Umbilical cord (tissue), 2 donors: ENCODE results near the gene CD6. TPM values are rescaled to one million over a fixed set of nuclear protein-coding genes. Genes with fewer than 3 reads are reported as not detected.

Source experiments
- DNase-seq: peaks from one replicate; pipeline ENCODE4 v3.0.0-alpha.2; 2015; ENCODE audit warnings: low spot score
- total RNA-seq: library from RNA; depleted of rRNA; stranded (reverse); fragments of >200 nt; gene quantifications from one replicate; pipeline ENCODE4 v1.2.3, GENCODE V29; 2014; ENCODE audit warnings: low replicate concordance; ENCODE audit not compliant: insufficient read depth

Gene CD6
- total RNA-seq, 1 donor from 2014 or later, result 0.24 TPM

GRCh38 chr11:61008971-61009370, 37.5 kb downstream of the CD6 start:
- no peak for DNase-seq

- DNase-seq, result no peak
Observed at GRCh38 chr11:61009392-61010275, 38.2 kb downstream of the CD6 start.

GRCh38 chr11:61010466-61011228, 39.2 kb downstream of the CD6 start:
- DNase-seq, result no peak

GRCh38 chr11:61011229-61011870, 39.9 kb downstream of the CD6 start:
- no peak for DNase-seq

GRCh38 chr11:61011950-61012736, 40.7 kb downstream of the CD6 start:
- no peak for DNase-seq

- DNase-seq, result no peak
Observed at GRCh38 chr11:61012737-61013215, 41.3 kb downstream of the CD6 start.

GRCh38 chr11:61018059-61018458, 46.6 kb downstream of the CD6 start:
- no peak for DNase-seq

- DNase-seq, result no peak
Observed at GRCh38 chr11:61019037-61019831, 47.8 kb downstream of the CD6 start.

- no peak for DNase-seq
Observed at GRCh38 chr11:61019832-61020405, 48.4 kb downstream of the CD6 start.

GRCh38 chr11:61020551-61021235, 49.2 kb downstream of the CD6 start:
- no peak for DNase-seq

GRCh38 chr11:61021661-61022212, 50.3 kb downstream of the CD6 start:
- DNase-seq, result no peak

GRCh38 chr11:61022311-61023085, 51.0 kb downstream of the CD6 start:
- DNase-seq, result no peak

GRCh38 chr11:61023086-61023965, 51.8 kb downstream of the CD6 start:
- DNase-seq, result no peak

GRCh38 chr11:61023966-61024295, 52.5 kb downstream of the CD6 start:
- no peak for DNase-seq

- no peak for DNase-seq
Observed at GRCh38 chr11:61024938-61025820, 53.7 kb downstream of the CD6 start.

- no peak for DNase-seq
Observed at GRCh38 chr11:61025821-61026120, 54.3 kb downstream of the CD6 start.
